CD14-positive monocyte (primary cell): Measurements from ENCODE around the gene HIGD1C. TPM values are rescaled to one million over a fixed set of nuclear protein-coding genes. Genes with fewer than 3 reads are reported as not detected.

Experiments used
- DNase-seq, 3 donors: peaks; one replicate each; pipeline ENCODE4 v3.0.0-alpha.2; 2011 to 2022
- H2AFZ ChIP-seq: 2 replicates; pipeline ENCODE4 v1.6.0; 2012; ENCODE audit warnings: mild to moderate bottlenecking, low read depth, low read length, inconsistent platforms; ENCODE audit not compliant: insufficient read depth, poor library complexity, severe bottlenecking
- H3K27ac ChIP-seq, 2 donors: 1 replicate in 1 of 2; 2 replicates in 1 of 2; pipeline ENCODE4 v1.5.1; 2012 to 2013; ENCODE audit warnings: low read length in 2 of 2, control low read depth in 1 of 2, inconsistent platforms in 1 of 2, low read depth in 1 of 2, mild to moderate bottlenecking in 1 of 2
- H3K27me3 ChIP-seq, 2 donors: one replicate each; pipeline versions ENCODE4 v1.6.0 to v1.6.1; 2011 to 2013; ENCODE audit warnings: low read length in 2 of 2; ENCODE audit not compliant: control insufficient read depth in 2 of 2, insufficient read depth in 2 of 2
- H3K36me3 ChIP-seq, 2 donors: replicated peaks in 1 of 2; 1 replicate in 1 of 2; 2 replicates in 1 of 2; pipeline versions ENCODE4 v1.5.1 to v1.6.1; 2012 to 2013; ENCODE audit warnings: low read length in 2 of 2, control low read depth in 1 of 2, inconsistent platforms in 1 of 2, mild to moderate bottlenecking in 1 of 2; ENCODE audit not compliant: insufficient read depth in 2 of 2, control insufficient read depth in 1 of 2
- H3K4me1 ChIP-seq, 2 donors: 1 replicate in 1 of 2; 2 replicates in 1 of 2; pipeline versions ENCODE4 v1.5.1 to v1.6.1; 2012 to 2013; ENCODE audit warnings: low read length in 2 of 2, control low read depth in 1 of 2, inconsistent platforms in 1 of 2, mild to moderate bottlenecking in 1 of 2, moderate library complexity in 1 of 2; ENCODE audit not compliant: insufficient read depth in 2 of 2, control insufficient read depth in 1 of 2
- H3K4me2 ChIP-seq: replicated peaks from 2 replicates; pipeline ENCODE3; 2012; ENCODE audit warnings: low read length, moderate library complexity, mild to moderate bottlenecking; ENCODE audit not compliant: poor library complexity, severe bottlenecking; ENCODE audit errors: extremely low read depth
- H3K4me3 ChIP-seq, 3 experiments: fragments of 200-600 bp in 1 of 3; sonication (generic) in 1 of 3; replicated peaks in 1 of 3; 1 replicate in 2 of 3; 2 replicates in 1 of 3; pipeline ENCODE4 v1.5.1; 2011 to 2013; ENCODE audit warnings: low read length in 3 of 3, mild to moderate bottlenecking in 3 of 3, control low read depth in 2 of 3, low read depth in 2 of 3, inconsistent platforms in 1 of 3, moderate library complexity in 1 of 3
- H3K79me2 ChIP-seq: 2 replicates; pipeline ENCODE4 v1.6.0; 2012; ENCODE audit warnings: mild to moderate bottlenecking, control low read depth, inconsistent platforms, low read length, moderate library complexity; ENCODE audit not compliant: insufficient read depth
- H3K9ac ChIP-seq: 2 replicates; pipeline ENCODE4 v1.6.0; 2017; ENCODE audit warnings: low read length, mild to moderate bottlenecking; ENCODE audit not compliant: insufficient read depth, poor library complexity, severe bottlenecking
- H3K9me3 ChIP-seq, 2 donors: replicated peaks in 1 of 2; 1 replicate in 1 of 2; 2 replicates in 1 of 2; pipeline versions ENCODE4 v1.5.1 to v1.6.1; 2012 to 2013; ENCODE audit warnings: low read length in 2 of 2, control low read depth in 1 of 2; ENCODE audit not compliant: control insufficient read depth in 1 of 2, insufficient read depth in 1 of 2
- H4K20me1 ChIP-seq: 2 replicates; pipeline ENCODE4 v1.6.0; 2012; ENCODE audit warnings: mild to moderate bottlenecking, low read length, control low read depth, moderate library complexity; ENCODE audit not compliant: insufficient read depth
- H3K27ac Mint-ChIP-seq, 7 donors: one replicate each; pipeline ENCODE4 v1.8.0; 2020; ENCODE audit warnings: mild to moderate bottlenecking in 7 of 7, mixed read lengths in 7 of 7, moderate library complexity in 6 of 7, inconsistent platforms in 2 of 7
- H3K27me3 Mint-ChIP-seq, 3 donors: one replicate each; pipeline ENCODE4 v1.8.0; 2021 to 2022; ENCODE audit warnings: low read depth in 3 of 3, mild to moderate bottlenecking in 3 of 3, mixed read lengths in 3 of 3, moderate library complexity in 3 of 3, inconsistent platforms in 1 of 3
- H3K36me3 Mint-ChIP-seq, 2 donors: one replicate each; pipeline ENCODE4 v1.8.0; 2020; ENCODE audit warnings: mixed read lengths in 2 of 2, inconsistent platforms in 1 of 2, mild to moderate bottlenecking in 1 of 2
- H3K4me1 Mint-ChIP-seq: one replicate; pipeline ENCODE4 v1.8.0; 2020; ENCODE audit warnings: mild to moderate bottlenecking, mixed read lengths
- H3K4me3 Mint-ChIP-seq, 2 donors: one replicate each; pipeline ENCODE4 v1.8.0; 2020; ENCODE audit warnings: mild to moderate bottlenecking in 2 of 2, mixed read lengths in 2 of 2, moderate library complexity in 1 of 2
- H3K9me3 Mint-ChIP-seq, 7 donors: one replicate each; pipeline ENCODE4 v1.8.0; 2020 to 2022; ENCODE audit warnings: mixed read lengths in 7 of 7, mild to moderate bottlenecking in 6 of 7, moderate library complexity in 6 of 7, inconsistent platforms in 2 of 7
- WGBS: methylation state at CpG from one replicate; pipeline ENCODE4 v1.1.5; 2013; ENCODE audit warnings: missing lambda C conversion rate; ENCODE audit not compliant: insufficient coverage; 5-methylcytosine and 5-hydroxymethylcytosine counted together
- intact Hi-C, 2 donors: fragments of 100-400 bp; cut with micrococcal nuclease; formaldehyde crosslinking; loops; one replicate each; pipeline versions ENCODE4 v1.15.0 to v1.15.1; 2023
- polyA plus RNA-seq, 3 donors: library from polyadenylated mRNA; depleted of rRNA in 1 of 3; unstranded in 2 of 3; stranded (reverse) in 1 of 3; fragments of 300-500 nt in 2 of 3; fragments of >200 nt in 1 of 3; fragmentation: Illumina TruSeq in 2 of 3; gene quantifications; 1 replicate in 2 of 3; 2 replicates in 1 of 3; pipeline ENCODE4 v1.2.3, GENCODE V29; 2012 to 2021
- TF ChIP-seq, protein P1 (sequence below): fragments of 200-600 bp; IDR thresholded peaks from one replicate; pipeline ENCODE4 v1.8.0; 2022; ENCODE audit warnings: antibody characterized with exemption, mild to moderate bottlenecking

HIGD1C gene
- polyA plus RNA-seq, 3 donors, result not detected

DNA sequence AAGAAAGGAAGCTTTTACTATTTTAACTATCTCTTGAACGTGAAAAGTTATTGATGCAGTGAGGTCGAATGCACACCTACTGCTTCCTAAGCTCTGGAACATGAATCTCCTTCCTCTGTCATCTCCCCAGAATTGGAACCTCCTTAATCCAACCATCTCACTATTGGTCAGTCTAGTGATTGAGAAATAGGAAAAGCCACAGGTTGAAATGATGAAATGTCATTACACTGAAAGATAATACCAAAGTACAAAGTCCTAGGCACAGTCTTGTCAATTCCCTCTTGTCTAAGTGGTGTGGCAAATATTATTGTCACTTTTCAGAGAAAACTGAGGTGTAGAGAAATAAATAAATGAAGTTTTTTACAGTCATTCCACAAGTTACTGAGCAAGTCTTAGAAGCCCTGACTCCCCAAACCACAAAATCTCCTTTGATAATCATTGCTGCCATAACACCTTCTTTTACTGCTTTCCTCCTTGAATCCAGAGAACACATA lies 19.5 kb upstream of the HIGD1C start:
- peaks cover 60 to 75% of the 10 kb centered on the region in 2 donors for H3K4me1 ChIP-seq
- H3K27me3 ChIP-seq, result no peaks in the 10 kb centered on the region
- H4K20me1 ChIP-seq, result peaks cover 50% of the 10 kb centered on the region
- H3K4me1 Mint-ChIP-seq, result peaks cover 75% of the 10 kb centered on the region
- no peak overlapping the region for H3K9ac ChIP-seq
- peak overlapping the region in 1 of 3 experiments; percentile 2 for H3K4me3 ChIP-seq
- peaks cover 6 to 9% of the 10 kb centered on the region in 2 donors for H3K9me3 ChIP-seq
- H3K36me3 ChIP-seq, result peaks cover 18 to 49% of the 10 kb centered on the region in 2 donors
- no peaks in the 10 kb centered on the region for H3K27me3 Mint-ChIP-seq
- WGBS, result no CpG with 5 or more reads among the region's 2 CpGs
- H3K4me2 ChIP-seq, result peak overlapping the region; percentile 26
- no peak overlapping the region for H3K4me3 Mint-ChIP-seq
- TF ChIP-seq, protein P1, sequence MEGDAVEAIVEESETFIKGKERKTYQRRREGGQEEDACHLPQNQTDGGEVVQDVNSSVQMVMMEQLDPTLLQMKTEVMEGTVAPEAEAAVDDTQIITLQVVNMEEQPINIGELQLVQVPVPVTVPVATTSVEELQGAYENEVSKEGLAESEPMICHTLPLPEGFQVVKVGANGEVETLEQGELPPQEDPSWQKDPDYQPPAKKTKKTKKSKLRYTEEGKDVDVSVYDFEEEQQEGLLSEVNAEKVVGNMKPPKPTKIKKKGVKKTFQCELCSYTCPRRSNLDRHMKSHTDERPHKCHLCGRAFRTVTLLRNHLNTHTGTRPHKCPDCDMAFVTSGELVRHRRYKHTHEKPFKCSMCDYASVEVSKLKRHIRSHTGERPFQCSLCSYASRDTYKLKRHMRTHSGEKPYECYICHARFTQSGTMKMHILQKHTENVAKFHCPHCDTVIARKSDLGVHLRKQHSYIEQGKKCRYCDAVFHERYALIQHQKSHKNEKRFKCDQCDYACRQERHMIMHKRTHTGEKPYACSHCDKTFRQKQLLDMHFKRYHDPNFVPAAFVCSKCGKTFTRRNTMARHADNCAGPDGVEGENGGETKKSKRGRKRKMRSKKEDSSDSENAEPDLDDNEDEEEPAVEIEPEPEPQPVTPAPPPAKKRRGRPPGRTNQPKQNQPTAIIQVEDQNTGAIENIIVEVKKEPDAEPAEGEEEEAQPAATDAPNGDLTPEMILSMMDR, result no peak
- intact Hi-C loops, result no loop called here
- DNase-seq, result peak in 1 of 3 donors; percentile 25
- H3K79me2 ChIP-seq, result peaks cover 70% of the 10 kb centered on the region
- peak overlapping the region in 1 of 2 donors; percentile 77 for H3K27ac ChIP-seq
- peaks cover 3 to 7% (median 5%) of the 10 kb centered on the region in 7 donors for H3K9me3 Mint-ChIP-seq
- H3K36me3 Mint-ChIP-seq, result peaks cover 29 to 45% of the 10 kb centered on the region in 2 donors
- peak overlapping the region in 6 of 7 donors; percentile 27 to 91 (median 64) for H3K27ac Mint-ChIP-seq
- H2AFZ ChIP-seq, result no peak overlapping the region

DNA sequence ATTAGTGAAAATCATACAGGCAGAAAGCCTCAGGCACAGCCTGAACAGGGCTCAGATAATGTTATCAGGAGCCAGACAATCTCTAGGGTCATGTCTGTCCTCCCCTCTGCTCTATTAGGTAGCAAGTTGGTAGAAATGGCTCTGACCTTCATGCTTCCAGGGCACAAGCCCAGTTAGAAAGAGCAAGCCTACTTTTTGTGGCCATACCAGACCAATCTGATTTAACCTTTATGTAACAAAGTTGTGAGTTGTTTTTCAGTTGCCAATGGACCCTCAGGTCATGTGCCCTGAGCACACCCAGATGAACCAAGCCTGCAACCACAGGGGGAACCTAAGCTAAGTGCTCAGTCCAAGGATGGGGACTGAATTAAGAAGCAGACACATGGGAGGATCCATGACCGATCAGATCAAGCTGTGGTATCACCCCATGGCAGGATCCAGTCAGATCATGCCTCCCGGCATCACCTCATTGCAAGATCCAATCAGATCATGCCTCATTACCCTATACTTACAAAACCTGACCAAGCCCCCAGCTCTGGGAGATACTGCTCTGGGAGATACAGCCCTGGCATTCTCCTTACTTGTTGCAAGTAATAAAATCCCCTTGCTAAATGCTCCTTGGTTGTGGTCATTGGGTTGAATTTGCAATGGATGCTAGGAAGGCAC lies 18.8 kb upstream of the HIGD1C start:
- Mint-ChIP-seq H3K9me3 (peaks cover 5 to 12% (median 7%) of the 10 kb centered on the region in 7 donors), H3K27ac (peak overlapping the region; percentile 10 to 91 (median 82)), H3K4me1 (peaks cover 67% of the 10 kb centered on the region), H3K36me3 (peaks cover 29 to 45% of the 10 kb centered on the region in 2 donors), H3K4me3 (peak overlapping the region; percentile 5 to 81), H3K27me3 (no peaks in the 10 kb centered on the region)
- Histone ChIP-seq H3K27ac (peak overlapping the region; percentile 28 to 77), H3K9me3 (peaks cover 12 to 15% of the 10 kb centered on the region in 2 donors), H3K27me3 (no peaks in the 10 kb centered on the region), H3K79me2 (peaks cover 62% of the 10 kb centered on the region), H3K9ac (peak overlapping the region; percentile 7), H3K4me3 (peak overlapping the region in 1 of 3 experiments; percentile 63), H3K36me3 (peaks cover 18 to 50% of the 10 kb centered on the region in 2 donors), H3K4me2 (peak overlapping the region; percentile 67), H2AFZ (no peak overlapping the region), H3K4me1 (peaks cover 52 to 67% of the 10 kb centered on the region in 2 donors), H4K20me1 (peaks cover 43% of the 10 kb centered on the region)
- WGBS, result no CpG with 5 or more reads among the region's 2 CpGs
- intact Hi-C loops, result no loop called here
- DNase-seq, result no peak
- TF ChIP-seq, protein P1, result no peak
